GM19468 (cell line): ENCODE measurements around the gene DYNLT1.
"Not testable (repeated sequence)": the region's sequence is repeated elsewhere in the genome, so short reads cannot be mapped to it uniquely, and the experiment has no call there.

ENCODE experiments used
- ATAC-seq: cut with Tn5 transposase; IDR thresholded peaks from one replicate; pipeline ENCODE4 v1.9.1; 2021; ENCODE audit warnings: mild to moderate bottlenecking, moderate library complexity, moderate number of reproducible peaks; ENCODE audit not compliant: unreplicated experiment; ENCODE audit errors: extremely low read depth

Gene DYNLT1

GRCh38 chr6:158665332-158665731, 20.8 kb upstream of the DYNLT1 start:
- no peak for ATAC-seq

DNA sequence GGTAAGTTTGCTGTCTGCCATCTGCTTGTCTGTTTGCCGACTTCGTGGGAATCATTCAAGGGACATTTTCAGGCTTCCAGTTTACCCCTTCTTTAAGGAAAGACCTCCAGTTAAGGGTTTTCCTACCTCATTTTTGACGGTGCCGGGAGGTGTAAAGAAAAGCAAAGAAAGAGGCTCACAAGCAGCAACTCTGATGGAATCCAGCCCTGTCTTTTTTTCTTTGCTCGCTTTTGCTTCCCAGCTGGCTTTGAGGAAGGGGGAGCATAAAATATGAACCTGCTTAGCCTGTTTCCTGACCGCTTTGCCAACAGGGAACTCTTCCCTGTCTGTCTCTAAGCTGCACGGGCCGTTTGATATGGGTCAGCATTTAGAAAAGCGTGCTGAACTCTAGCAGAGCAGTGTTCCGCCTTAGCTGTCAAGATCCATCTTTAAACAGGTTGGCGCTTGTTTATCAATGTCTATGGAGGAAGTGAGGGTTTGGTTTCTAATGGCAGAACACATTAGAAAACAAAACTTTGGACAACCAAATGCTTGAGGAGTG, 19.2 kb upstream of the DYNLT1 start:
- ATAC-seq: no peak

DNA sequence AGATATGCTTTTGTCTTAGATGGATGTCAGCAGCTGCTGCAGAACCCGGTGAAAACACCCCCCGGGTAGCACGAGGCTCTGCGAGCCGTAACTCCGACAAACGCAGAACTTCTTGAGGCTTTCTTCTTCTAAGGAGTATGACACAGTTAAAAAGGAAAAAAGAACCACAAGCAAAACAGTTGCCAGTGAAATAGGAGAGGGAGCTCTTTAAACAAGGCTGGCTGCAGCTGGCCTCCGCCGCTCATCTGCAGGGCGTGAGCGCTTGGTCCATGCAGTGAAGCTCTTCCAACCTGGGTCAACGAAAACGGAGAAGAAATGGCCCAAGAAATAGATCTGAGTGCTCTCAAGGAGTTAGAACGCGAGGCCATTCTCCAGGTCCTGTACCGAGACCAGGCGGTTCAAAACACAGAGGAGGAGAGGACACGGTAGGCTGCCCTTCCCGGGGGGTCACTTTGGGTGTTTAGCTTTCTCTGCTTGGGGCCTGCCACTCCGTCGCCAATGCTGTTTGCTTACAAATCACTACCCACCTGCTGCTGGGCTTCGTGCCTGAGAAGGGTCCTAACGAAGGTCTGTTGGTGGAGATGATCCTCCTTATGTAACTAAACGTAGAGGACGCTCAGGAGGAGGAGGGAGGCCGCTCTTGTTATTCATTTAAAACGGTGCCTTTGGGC, 18.5 kb upstream of the DYNLT1 start:
- no peak for ATAC-seq

DNA sequence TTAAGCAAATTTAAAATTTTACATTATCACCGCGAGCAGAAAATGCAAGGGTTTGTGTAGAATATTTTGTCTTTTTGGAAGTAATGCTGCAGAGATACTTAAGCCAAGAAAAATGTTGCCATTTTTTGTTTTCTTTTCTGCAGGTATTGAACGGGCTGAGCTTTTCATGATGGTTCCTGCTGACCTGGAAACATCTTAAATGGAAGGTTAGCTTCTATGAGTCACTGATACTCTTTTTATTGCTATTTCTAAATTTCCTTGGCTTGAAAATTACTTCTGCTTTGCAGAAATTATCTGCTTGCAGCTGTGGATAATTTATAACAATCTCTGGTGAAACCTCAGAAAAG, 18.0 kb upstream of the DYNLT1 start:
- no peak for ATAC-seq

DNA sequence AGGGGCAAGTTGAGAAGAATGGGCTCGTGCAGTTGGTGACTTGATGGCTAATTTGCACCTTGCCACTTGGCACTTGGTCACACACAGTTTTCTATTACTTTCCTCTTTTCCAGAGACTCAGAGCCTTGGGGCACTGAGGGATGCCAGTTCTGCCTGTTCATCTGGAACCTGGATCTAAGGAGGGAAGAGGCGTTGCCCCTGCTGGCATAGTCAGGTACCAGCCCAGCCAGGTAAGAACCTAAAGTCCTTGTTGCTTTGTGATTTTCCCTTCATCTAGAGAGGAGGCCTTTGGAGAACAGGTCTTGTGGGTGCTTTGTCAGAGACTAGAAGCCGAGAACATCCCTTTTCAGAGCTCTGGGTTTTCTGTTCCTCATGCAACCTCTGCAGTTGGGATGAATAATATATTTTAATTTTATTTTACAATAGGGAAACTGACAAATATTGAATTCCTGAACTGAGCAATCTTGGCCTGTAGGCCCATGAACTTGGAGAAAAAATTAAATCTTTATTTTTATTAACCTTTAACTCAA, 16.7 kb upstream of the DYNLT1 start:
- no peak for ATAC-seq

GRCh38 chr6:158660333-158660754, 15.8 kb upstream of the DYNLT1 start:
- no peak for ATAC-seq

DNA sequence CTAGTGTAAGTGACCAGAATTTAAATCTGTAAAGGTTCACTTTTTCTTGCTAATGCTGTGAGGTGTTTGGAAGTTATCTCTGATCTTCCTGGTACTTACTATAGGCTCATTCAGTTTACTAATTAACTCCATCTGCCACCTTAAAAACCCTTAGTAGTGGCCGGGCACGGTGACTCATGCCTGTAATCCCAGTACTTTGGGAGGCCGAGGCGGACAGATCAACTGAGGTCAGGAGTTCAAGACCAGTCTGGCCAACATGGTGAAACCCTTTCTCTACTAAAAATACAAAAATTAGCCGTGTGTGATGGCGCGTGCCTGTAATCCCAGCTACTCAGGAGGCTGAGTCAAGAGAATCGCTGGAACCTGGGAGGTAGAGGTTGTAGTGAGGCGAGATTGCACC, 12.4 kb upstream of the DYNLT1 start:
- not testable (repeated sequence) for ATAC-seq

DNA sequence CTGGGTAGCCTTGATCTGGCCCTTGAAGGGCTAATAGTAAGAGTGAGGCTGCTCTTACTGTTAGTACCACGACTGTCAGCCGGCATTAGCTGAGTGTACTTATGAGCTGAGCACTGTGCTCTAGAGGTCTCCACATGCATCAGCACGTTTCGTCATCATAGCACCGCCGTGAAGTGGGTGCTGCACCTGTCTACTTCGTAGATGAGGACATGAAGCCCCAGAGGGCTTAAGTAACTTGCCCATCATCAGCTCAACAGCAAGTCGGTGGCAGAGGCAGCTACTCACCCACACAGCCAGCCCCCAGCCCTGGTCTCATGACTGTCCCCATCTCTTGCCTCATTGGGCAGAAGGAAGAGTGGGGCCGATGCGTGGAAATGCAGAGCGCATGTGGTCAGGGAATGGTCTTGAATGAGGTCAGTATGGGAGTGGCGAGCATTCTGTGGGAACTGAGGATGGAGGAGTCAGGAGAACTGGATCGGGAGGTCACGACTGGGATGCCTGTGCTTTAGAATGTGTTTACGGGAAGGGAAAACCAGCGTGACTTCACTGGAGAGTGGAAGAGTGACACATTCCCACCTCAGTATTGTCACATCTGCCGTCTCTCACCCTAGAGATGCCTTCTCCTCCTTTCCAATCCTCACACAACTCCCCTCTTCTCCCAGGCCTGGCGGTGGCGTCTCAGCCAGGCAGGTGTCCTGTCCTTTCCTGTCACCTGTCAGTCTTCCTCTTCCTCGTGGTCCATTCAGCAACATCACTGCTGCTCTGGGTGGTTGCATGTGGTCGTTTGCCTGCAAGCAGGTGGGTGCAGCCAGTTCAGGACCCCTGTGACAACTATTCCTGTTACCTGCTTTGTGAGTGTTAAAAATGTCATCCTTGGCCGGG, 11.3 kb upstream of the DYNLT1 start:
- ATAC-seq: no peak

- ATAC-seq: no peak
Observed at GRCh38 chr6:158654960-158655489, 10.5 kb upstream of the DYNLT1 start.

DNA sequence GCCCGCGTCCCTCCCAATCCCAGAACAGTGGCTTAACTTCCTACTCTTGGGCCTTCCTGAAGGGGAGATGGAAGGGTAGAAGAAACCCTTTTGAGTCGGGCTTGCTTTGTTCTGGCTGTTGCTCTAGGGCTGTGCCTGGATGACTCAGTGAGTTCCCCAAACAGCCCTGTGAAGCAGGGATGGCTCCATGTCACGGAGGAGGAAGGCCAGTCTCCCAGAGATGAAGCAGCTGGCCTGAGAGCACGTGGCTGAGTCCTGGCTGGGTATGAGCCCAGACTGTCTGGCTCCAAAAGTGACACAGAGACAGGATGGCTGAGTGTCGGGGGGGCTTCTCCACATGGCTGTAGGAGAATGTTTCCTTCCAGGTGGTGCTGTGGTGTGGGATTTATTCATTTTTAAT, 10.0 kb upstream of the DYNLT1 start:
- no peak for ATAC-seq

- peak; percentile 49 for ATAC-seq
Observed at GRCh38 chr6:158653577-158654354, 9.2 kb upstream of the DYNLT1 start.

DNA sequence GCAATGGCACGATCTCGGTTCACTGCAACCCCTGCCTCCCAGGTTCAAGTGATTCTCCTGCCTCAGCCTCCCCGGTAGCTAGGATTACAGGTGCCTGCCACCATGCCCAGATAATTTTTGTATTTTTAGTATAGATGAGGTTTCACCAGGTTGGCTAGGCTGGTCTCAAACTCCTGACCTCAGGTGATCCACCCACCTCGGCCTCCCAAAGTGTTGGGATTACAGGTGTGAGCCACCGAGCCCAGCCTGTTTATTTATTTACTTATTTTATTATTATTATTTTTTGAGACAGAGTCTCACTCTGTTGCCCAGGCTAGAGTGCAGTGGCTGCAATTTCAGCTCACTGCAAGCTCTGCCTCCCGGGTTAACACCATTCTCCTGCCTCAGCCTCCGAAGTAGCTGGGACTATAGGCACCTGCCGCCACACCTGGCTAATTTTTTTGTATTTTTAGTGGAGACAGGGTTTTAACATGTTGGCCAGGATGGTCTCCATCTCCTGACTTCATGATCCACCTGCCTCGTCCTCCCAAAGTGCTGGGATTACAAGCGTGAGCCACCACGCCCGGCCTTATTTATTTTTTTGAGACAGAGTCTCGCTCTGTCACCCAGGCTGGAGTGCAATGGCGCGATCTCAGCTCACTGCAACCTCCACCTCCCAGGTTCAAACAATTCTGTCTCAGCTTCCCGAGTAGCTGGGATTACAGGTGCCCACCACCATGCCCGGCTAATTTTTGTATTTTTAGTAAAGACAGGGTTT, 7.6 kb upstream of the DYNLT1 start:
- not testable (repeated sequence) for ATAC-seq

GRCh38 chr6:158649289-158650143, 5.0 kb upstream of the DYNLT1 start, which contains the start of gene SYTL3:
Gene SYTL3, plus strand, starts transcription at chr6:158650054. Its CDS starts 13,215 bp downstream, at chr6:158663269.
- ATAC-seq: peak; percentile 22

- no peak for ATAC-seq
Observed at GRCh38 chr6:158648682-158649131, 4.2 kb upstream of the DYNLT1 start.

GRCh38 chr6:158647501-158647900, 3.0 kb upstream of the DYNLT1 start:
- ATAC-seq: no peak

- ATAC-seq: no peak
Observed at GRCh38 chr6:158646023-158646910, 1.7 kb upstream of the DYNLT1 start.
